Heart left ventricle (tissue), 16 donors: ENCODE data around the gene NUAK2. TPM values are rescaled to one million over a fixed set of nuclear protein-coding genes. Genes with fewer than 3 reads are reported as not detected.
"Not testable (repeated sequence)": the region's sequence is repeated elsewhere in the genome, so short reads cannot be mapped to it uniquely, and the experiment has no call there.

ENCODE experiments used
- ATAC-seq, 4 donors: fragments of 200-7000 bp; cut with Tn5 transposase; one replicate each; pipeline ENCODE4 v1.9.1; 2020 to 2022; ENCODE audit warnings: moderate library complexity in 4 of 4, mild to moderate bottlenecking in 3 of 4, moderate number of reproducible peaks in 1 of 4
- DNase-seq, 5 donors: peaks; one replicate each; pipeline ENCODE4 v3.0.0-alpha.2; 2020
- H3K27ac ChIP-seq, 12 donors: fragments of 200-600 bp; sonication (generic) in 4 of 12; one replicate each; pipeline versions ENCODE4 v1.5.0 to v1.8.0; 2016 to 2022; ENCODE audit warnings: mild to moderate bottlenecking in 2 of 12
- H3K27me3 ChIP-seq, 9 donors: fragments of 200-600 bp; sonication (generic) in 2 of 9; one replicate each; pipeline versions ENCODE4 v1.5.1 to v1.8.0; 2016 to 2022; ENCODE audit warnings: mild to moderate bottlenecking in 3 of 9
- H3K36me3 ChIP-seq, 9 donors: fragments of 200-600 bp; sonication (generic) in 2 of 9; one replicate each; pipeline versions ENCODE4 v1.5.0 to v1.8.0; 2018 to 2022; ENCODE audit warnings: mild to moderate bottlenecking in 2 of 9
- H3K4me1 ChIP-seq, 12 donors: fragments of 200-600 bp; sonication (generic) in 4 of 12; one replicate each; pipeline versions ENCODE4 v1.5.0 to v1.8.0; 2016 to 2022; ENCODE audit warnings: mild to moderate bottlenecking in 3 of 12
- H3K4me3 ChIP-seq, 12 donors: fragments of 200-600 bp; sonication (generic) in 4 of 12; one replicate each; pipeline versions ENCODE4 v1.5.0 to v1.8.0; 2017 to 2022; ENCODE audit warnings: mild to moderate bottlenecking in 9 of 12, moderate library complexity in 4 of 12
- H3K9me3 ChIP-seq, 12 donors: fragments of 200-600 bp; sonication (generic) in 4 of 12; one replicate each; pipeline versions ENCODE4 v1.5.0 to v1.8.0; 2016 to 2022; ENCODE audit warnings: mild to moderate bottlenecking in 1 of 12
- POLR2A ChIP-seq, 2 donors: fragments of 450-650 bp; IDR thresholded peaks; one replicate each; pipeline ENCODE4 v1.6.1; 2017; ENCODE audit warnings: antibody characterized with exemption in 2 of 2, mild to moderate bottlenecking in 2 of 2, moderate library complexity in 2 of 2
- WGBS, 4 donors: extraction: QIAGEN DNeasy Blood & Tissue Kit in 2 of 4; methylation state at CpG; one replicate each; pipeline versions ENCODE4 v1.1.5 to v1.1.7; 2013 to 2018; 5-methylcytosine and 5-hydroxymethylcytosine counted together
- intact Hi-C, 10 donors: fragments of 100-400 bp; cut with DNase I; formaldehyde crosslinking; loops; one replicate each; pipeline versions ENCODE4 v1.11.1 to v1.14.2; 2022
- polyA plus RNA-seq, 2 donors: library from polyadenylated mRNA; stranded (reverse); fragments of 200-250 nt; gene quantifications; one replicate each; pipeline ENCODE4 v1.2.3, GENCODE V29; 2013
- total RNA-seq, 9 donors: library from RNA; depleted of rRNA in 2 of 9; stranded (reverse); fragments of >200 nt in 2 of 9; fragmentation: NEBNext Ultra II Directional in 3 of 9; extraction: Animal tissue kit (Norgen Biotek cat#: 25700) in 3 of 9; gene quantifications; one replicate each; pipeline versions ENCODE4 v1.1.0 to v1.2.4, GENCODE V29; 2016 to 2023
- TF ChIP-seq, protein P1 (sequence below), 12 donors: fragments of 200-600 bp; sonication (generic) in 4 of 12; IDR thresholded peaks; one replicate each; pipeline versions ENCODE4 v1.5.0 to v1.8.0; 2018 to 2022; ENCODE audit warnings: antibody characterized with exemption in 12 of 12, mild to moderate bottlenecking in 5 of 12
- donor health status: ischemic (EF 13 %, LVEDD 7.1; RV severe dilation, severe dysfunction).
- donor health status: healthy with polysubstance abuse.
- donor health status: DM: no; HTN: yes; CAD: no.
- donor health status: DM: no; HTN: no; CAD: no.
- donor health status: ischemic (EF 25% LVEDD 6.9; RV normal size, moderate dysfunction).
- donor health status: ischemic (EF 25% LVEDD 5.7; RV mildly dilated, moderate dysfunction).
- donor health status: healthy.
- donor health status: DM: yes; HTN: yes; CAD: no.
- donor health status: ischemic (EF 35%, LVEDD 5.7; RV mildly dilated, moderate dysfunction).
- donor health status: nonischemic (EF 11% LVEDD 7.7; RV severe dilation, severe dysfunction).
- donor health status: DM: yes; HTN: yes; CAD: no.
- donor health status: PGD.
- donor health status: ischemic (EF 29% LVEDD 5.4; RV normal size, mild dysfunction).
- donor health status: nonischemic (EF 23%, LVEDD 6.1; RV moderate dilation, normal function).

The NUAK2 gene
- total and polyA plus RNA-seq, 11 donors: 0.25 to 2.6 (median 0.66) TPM

DNA sequence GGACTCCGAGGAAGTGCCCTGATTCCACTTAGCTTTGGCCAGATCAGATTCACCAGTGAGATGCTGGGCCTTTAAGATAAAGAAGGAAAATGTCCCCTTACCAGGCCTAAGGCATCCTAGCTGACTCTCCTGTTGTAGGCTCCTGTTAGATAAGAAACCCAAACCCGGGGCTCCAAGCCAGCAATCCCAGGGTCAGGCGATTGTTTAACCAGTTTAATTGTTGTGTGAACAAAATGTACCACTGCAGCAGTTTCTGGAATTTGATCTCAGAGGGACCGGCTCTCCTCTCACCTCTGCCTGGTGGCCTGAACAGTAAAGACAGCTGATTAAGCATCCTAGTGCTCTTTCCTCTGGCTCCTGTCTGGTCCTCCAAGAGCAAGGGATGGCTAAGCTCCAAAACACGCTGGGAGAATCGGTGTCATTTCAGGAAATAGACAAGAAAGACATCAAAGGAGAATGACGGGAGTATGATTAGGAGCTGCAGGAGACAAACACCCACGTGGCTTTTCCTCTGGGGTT, 44.5 kb upstream of the NUAK2 start:
- ATAC-seq (no peak), DNase-seq (no peak)
- Histone ChIP-seq H3K27me3 (no peaks in the 10 kb centered on the region), H3K36me3 (no peaks in the 10 kb centered on the region), H3K4me3 (no peak overlapping the region), H3K27ac (no peak overlapping the region), H3K9me3 (no peaks in the 10 kb centered on the region), H3K4me1 (peaks cover 0 to 9% (median 0%) of the 10 kb centered on the region in 12 donors)
- WGBS, 4 donors: 32 to 48% (median 38%) methylated on average over 8 of the region's 8 CpGs
- TF ChIP-seq, protein P1, sequence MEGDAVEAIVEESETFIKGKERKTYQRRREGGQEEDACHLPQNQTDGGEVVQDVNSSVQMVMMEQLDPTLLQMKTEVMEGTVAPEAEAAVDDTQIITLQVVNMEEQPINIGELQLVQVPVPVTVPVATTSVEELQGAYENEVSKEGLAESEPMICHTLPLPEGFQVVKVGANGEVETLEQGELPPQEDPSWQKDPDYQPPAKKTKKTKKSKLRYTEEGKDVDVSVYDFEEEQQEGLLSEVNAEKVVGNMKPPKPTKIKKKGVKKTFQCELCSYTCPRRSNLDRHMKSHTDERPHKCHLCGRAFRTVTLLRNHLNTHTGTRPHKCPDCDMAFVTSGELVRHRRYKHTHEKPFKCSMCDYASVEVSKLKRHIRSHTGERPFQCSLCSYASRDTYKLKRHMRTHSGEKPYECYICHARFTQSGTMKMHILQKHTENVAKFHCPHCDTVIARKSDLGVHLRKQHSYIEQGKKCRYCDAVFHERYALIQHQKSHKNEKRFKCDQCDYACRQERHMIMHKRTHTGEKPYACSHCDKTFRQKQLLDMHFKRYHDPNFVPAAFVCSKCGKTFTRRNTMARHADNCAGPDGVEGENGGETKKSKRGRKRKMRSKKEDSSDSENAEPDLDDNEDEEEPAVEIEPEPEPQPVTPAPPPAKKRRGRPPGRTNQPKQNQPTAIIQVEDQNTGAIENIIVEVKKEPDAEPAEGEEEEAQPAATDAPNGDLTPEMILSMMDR (IDR thresholded peaks at IDR 0.05): no peak
- TF ChIP-seq POLR2A (IDR thresholded peaks at IDR 0.05): no peak
- intact Hi-C loops: no loop called here

DNA sequence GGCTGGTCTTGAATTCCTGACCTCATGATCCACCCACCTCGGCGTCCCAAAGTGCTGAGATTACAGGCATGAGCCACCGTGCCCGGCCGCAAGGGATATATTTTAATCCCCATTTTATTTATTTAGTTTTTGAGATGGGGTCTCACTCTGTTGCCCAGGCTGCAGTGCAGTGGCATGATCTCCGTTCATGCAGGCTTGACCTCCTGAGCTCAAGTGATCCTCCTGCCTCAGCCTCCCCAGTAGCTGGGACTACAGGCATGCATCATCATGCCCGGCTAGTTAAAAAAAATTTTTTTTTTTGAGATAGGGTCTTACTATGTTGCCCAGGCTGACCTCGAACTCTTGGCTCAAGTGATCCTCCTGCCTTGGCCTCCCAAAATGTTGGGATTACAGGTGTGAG, 43.5 kb upstream of the NUAK2 start:
- H3K4me3 ChIP-seq, intact Hi-C loops, H3K27me3 ChIP-seq, H3K36me3 ChIP-seq, H3K27ac ChIP-seq, H3K4me1 ChIP-seq, DNase-seq, H3K9me3 ChIP-seq, ATAC-seq: not testable (repeated sequence)
- 82 to 97% (median 86%) methylated on average over 8 of the region's 8 CpGs for WGBS, 4 donors

DNA sequence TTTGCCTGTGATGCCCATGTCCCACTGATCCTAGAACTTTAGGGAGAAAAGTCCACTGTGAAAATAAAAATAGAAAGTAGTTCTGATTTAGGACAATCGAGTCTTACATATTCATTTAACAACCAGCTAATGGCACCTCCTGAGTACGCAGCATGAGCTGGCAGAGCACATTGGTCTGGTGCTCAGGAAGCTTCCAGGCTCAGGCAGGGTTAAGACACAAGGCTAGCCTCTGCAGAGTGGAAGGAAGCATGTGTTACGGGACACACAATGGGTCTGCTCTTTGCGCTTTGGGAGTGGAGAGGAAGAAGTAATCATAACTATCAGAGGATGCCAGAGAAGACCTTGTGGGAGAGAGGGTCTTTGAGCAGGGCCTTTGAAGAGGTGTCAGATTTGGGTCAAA, 39.3 kb upstream of the NUAK2 start:
- ATAC-seq (no peak), DNase-seq (no peak)
- TF ChIP-seq POLR2A (IDR thresholded peaks at IDR 0.05): no peak
- TF ChIP-seq, protein P1 (IDR thresholded peaks at IDR 0.05): no peak
- Histone ChIP-seq H3K36me3 (no peaks in the 10 kb centered on the region), H3K9me3 (no peaks in the 10 kb centered on the region), H3K27ac (no peak overlapping the region), H3K4me1 (peaks cover 0 to 6% (median 0%) of the 10 kb centered on the region in 12 donors), H3K4me3 (no peak overlapping the region), H3K27me3 (peaks cover 0 to 16% (median 8%) of the 10 kb centered on the region in 9 donors)
- intact Hi-C loops: no loop called here
- WGBS, 4 donors: 57 to 66% (median 63%) methylated on average over 4 of the region's 4 CpGs

DNA sequence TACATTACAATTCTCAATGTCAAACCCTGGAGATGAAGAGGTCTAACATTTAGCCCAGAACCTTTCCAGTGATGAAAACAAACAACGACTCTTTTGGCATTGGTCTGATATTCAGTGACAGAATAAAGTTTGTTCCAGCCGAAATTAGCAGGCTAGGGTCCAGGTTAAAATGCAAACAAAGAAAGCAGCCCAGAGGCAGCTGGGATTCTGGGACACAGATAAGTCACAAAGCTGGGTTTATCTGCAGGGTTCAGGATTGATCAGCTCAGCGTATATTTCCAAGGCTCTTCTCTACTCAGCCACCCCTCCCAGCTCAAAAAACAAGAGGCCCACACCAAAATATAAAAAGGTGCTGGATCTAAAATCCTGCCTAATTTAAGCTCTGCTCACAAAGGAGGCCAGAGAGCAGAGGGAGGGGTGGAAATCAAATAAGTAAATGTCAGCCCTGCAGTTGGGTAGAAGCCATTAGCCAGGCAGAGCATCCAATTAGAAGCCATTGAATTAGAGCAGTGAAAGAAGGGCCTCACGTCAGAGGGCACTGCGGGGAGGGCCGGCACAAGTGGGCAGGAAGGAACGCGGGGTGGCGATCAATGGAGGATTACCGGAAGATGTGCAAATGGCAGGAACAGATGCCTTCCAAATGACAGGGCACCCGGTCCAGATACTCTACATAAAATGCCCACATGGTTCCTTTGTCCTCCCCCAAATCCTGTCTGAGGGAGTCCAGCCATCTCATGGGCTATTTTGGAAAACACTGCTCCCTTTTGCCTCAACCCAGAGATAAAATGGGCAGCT, 38.4 kb upstream of the NUAK2 start:
- intact Hi-C loops: loop anchor here in 3 of 10 donors (5.0 to 10.0 kb wide), 3 partner anchors 75 to 125 kb away; no protein-coding TSS in a partner anchor
- Histone ChIP-seq H3K4me1 (peaks cover 0 to 10% (median 0%) of the 10 kb centered on the region in 12 donors), H3K9me3 (no peaks in the 10 kb centered on the region), H3K36me3 (no peaks in the 10 kb centered on the region), H3K27me3 (peaks cover 0 to 16% (median 8%) of the 10 kb centered on the region in 9 donors), H3K4me3 (no peak overlapping the region), H3K27ac (no peak overlapping the region)
- TF ChIP-seq POLR2A (IDR thresholded peaks at IDR 0.05): no peak
- TF ChIP-seq, protein P1 (IDR thresholded peaks at IDR 0.05): no peak
- WGBS, 4 donors: 54 to 64% (median 59%) methylated on average over 11 of the region's 11 CpGs
- peak in 1 of 4 donors; percentile 12 for ATAC-seq
- no peak for DNase-seq
